Stimulated activated CD8-positive, alpha-beta memory T cell treated with anti-CD3 and anti-CD28 coated beads, Interleukin-4, amount 100 ng/mL, for 24 hours (primary cell): ENCODE results near the gene TMEM138.

Experiments
- DNase-seq: peaks from one replicate; pipeline ENCODE4 v3.0.0-alpha.2; 2020; ENCODE audit warnings: low read depth

TMEM138 gene

DNA sequence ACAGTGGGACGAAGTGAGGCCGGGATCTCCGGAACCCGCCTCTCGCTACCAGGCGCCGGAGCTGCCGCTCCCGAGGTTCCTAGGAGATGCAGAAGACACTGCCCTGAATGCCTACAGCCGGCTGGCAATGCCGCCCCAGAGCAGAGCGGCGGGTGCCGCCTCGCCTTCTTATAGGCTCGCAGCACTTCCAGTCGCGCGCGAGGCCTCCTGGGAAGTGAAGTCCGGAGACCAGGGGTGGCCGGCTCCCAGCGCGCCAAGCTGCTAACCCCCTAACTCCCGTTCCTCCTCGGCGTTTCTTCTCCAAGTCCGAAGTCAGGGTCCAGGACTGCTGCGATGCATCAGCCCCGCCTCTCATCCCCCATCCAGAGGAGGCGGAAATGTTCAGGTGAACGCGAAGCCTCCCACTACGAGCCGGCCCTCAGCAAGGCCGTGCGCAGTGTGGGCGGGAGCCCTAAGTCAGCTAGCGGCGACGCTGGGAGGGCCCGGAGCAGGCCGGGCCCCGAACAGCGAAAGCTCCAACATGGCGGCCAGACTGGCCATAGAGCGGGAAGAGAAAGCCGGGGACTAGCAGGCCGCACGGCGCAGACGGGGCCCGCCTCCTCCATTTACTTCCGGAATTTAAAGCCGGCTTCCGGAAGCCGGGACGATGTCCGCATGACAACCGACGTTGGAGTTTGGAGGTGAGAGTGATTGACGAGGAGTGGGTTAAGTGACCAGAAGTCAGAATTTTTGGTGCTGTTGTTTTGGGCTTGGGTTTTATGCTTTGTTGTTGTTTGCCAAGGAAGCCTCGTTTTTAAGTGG is at the start of gene TMEM138, which contains the start of gene CYB561A3:
TMEM138 (plus strand) TSS at position 634 of the 801 bp plus-strand sequence. CDS start 2,017 bp downstream, outside the sequence.
CYB561A3 (minus strand) TSS at position 142 of the 801 bp plus-strand sequence. CDS start 5,169 bp downstream, outside the sequence.
- DNase-seq: peak; percentile 86

DNA sequence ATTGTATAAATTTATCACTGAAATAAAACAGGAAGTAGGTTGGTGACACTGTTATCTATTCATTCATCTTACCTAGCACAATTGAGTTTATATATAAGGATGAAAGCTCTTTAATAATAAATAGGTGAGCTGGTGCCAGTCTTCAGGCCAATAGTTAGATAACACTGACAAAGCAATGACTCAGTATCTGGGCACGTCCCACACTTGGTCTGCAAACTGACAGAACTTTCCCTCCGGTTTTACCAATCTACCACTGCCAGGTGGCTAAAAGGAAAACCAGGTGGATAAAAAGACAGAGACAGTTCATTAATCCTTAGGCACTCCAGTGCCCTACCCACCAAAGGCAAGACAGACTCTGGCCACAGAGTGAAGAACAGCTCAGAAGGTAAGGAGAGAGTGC is 46.9 kb upstream of the TMEM138 start:
- DNase-seq: no peak

- no peak for DNase-seq
Observed at GRCh38 chr11:61325649-61326414, 36.3 kb upstream of the TMEM138 start.

- no peak for DNase-seq
Observed at GRCh38 chr11:61327669-61328071, 34.5 kb upstream of the TMEM138 start.

- no peak for DNase-seq
Observed at GRCh38 chr11:61328351-61328750, 33.8 kb upstream of the TMEM138 start.

DNA sequence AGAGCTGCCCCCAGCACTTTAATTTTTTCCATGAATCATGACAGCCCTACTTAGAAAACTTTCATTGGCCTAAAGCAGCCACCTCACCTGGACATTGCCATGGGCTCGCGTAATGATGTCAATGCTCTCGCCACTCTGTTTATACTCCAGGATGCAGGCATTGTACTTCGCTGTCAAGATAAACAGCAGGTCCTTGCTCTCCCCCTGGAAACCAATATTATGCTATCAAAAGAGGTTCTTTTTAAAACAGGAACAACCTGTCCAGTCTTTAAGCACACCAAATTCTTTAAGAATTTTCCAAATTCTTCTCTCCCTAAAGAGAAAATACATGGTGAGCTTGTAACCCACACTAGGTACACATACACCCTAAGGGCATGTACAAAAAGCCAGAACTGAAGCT is 32.3 kb upstream of the TMEM138 start:
- no peak for DNase-seq

- DNase-seq: no peak
Observed at GRCh38 chr11:61331651-61332050, 30.5 kb upstream of the TMEM138 start.

DNA sequence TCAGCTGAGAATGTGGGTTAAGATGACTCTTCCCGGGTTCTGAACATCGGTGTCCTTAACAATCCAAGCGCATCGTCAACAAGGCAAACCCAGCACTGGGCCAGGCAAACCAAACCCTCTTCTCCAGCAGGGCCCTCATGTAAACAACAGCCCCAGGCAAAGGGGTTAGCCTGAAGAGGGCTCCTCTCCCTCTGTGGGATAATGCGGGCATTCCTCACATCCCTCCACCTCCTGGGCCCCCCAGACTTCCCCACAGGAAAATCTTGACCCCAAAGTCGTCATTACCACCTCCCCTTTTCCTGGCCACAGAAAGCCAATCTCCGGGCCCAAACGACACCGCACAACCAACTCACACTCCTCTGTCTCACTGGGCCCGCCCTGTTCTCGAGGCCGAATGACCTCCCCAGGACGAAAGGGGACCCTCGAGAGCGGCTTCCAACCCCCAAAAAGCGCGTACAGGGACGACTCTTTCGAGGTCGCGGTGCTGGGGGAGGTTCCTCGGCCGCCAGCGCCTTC is 29.8 kb upstream of the TMEM138 start:
- DNase-seq: no peak

- DNase-seq: peak; percentile 98
Observed at GRCh38 chr11:61332797-61333549, 29.2 kb upstream of the TMEM138 start, which contains the start of the genes DDB1 and TKFC. TSS of gene DDB1 (minus strand) at chr11:61333105. CDS start at chr11:61332968, 137 bp downstream. TSS of gene TKFC (plus strand) at chr11:61333228. CDS start at chr11:61334729, 1,501 bp downstream.

DNA sequence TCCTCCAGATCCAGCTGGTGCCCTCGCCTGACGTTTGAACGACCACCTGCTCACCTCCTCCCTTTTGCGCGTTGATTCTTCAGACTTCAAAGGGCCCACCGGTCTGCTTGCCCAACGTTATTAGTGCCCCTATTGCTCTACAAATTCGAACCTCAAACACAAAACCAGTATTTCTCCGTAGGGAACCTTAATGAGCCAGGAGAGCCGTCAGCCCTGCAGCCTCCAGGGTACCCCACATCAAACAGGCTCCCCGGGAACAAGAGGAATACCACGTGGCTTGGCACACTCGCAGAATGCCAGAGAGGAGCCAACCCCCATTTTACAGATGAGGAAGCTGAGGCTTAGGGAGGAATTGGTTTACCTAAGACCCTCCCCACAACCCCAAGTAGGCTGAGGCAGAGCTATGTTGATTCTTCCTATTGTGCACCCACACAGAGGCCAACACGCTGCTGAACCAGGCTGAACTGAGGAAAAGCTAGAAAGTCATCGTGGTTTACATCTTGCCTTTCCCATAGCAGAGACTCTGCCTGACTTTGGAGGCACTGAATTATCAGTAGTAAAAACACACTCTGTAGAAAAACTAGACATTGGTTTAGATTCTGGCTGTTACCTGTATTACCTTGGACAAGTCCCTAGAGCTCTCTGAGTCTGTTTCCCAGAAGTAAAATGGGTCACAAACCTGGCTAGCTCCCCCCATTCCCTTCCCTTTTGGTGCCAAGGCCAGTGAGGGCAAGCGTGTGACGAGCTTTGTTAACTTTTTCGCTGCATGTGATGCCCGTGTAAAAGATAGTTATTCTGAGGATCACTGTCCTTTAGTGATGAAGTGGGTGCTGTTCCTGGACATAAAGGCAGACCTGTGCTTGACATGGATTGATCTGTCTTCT is 28.4 kb upstream of the TMEM138 start:
- DNase-seq: no peak

GRCh38 chr11:61334434-61335354 is 27.5 kb upstream of the TMEM138 start:
- DNase-seq: no peak

DNA sequence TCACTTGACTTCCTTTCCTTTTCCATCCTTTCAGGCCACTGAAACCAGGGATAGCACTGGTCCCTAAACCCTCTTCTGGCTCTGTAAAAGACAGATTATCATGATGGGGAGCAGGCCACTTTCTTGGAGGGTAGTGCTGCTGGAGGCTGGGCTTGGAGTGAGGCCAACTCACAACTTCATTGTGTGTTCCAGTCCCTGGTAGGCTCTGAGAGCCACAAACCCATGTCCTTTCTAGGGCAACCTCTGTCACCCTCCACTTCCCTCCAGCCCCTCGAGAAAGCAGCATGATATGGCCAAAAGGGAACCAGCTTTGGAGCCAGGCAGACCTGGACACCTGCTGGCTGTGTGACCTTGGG is 26.8 kb upstream of the TMEM138 start:
- DNase-seq: no peak

GRCh38 chr11:61336171-61336935 is 25.8 kb upstream of the TMEM138 start:
- peak; percentile 74 for DNase-seq

GRCh38 chr11:61337706-61338470 is 24.3 kb upstream of the TMEM138 start:
- DNase-seq: no peak

DNA sequence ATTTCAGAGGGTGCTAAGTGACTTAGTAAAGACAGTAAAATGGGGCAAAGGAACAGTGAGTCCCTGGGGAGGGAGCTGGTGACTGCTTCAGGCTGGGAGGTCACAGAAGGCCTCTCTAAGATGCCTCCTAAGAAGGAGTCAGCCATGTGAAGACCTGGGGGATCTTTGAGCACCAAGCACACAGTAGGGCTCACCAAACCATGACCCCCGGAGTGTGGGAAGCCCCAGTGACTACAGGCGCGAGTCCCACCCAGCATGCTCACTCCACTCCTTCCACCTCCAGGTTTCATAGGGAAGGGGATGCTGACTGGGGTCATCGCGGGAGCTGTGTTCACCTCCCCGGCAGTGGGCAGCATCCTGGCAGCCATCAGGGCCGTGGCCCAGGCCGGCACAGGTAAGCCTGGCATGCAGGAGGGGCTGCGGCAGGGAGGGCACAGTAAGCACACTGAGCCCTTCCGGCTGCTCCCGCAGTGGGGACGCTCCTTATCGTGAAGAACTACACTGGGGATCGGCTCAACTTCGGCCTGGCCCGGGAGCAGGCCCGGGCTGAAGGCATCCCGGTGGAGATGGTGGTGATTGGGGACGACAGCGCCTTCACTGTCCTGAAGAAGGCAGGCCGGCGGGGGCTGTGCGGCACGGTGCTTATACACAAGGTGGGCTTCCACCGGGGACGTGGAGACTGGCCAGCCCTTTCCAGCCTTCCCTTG is 23.2 kb upstream of the TMEM138 start:
- no peak for DNase-seq

GRCh38 chr11:61339490-61339878 is 22.7 kb upstream of the TMEM138 start:
- DNase-seq: no peak

DNA sequence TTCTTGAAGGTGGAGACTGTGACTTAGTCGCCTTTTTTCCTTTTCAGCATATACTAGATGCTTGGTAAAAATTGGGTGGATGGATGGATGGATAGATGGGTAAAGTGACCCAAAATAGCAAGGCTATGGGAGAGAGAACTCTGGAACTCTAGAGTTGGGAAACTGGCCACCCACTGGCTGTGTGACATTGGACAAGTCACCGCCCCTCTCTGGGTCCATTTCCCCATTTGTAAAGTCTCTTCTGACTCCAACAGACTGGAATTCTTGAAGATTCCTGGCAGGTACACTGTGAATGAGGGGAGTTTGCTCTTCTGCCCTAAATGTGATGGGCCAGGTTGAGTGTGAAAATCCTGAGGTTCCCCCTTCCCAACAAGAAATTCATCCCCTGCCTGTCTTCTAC is 21.2 kb upstream of the TMEM138 start:
- DNase-seq: no peak

DNA sequence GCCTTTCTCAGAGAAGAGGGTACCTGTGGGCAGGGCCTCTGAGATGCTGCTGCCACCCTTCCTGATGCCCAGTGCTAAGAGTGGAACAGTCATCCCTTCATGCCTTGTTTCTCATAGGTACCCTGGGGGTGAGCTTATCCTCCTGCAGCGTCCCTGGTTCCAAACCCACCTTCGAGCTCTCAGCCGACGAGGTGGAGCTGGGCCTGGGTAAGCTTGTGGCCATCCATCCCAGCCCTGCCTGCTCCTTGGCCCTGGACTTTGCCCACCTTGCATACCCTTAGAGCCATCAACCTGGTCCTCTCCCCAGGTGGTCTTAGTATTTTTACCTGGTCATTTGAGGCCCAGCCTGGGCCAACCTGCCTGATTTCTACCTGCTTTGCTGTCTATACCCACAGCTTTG is 20.5 kb upstream of the TMEM138 start:
- DNase-seq: no peak
